HEK293 (cell line): ENCODE results near the gene DNASE1.

Experiments used
- CTCF ChIA-PET: fragments of 350-600 bp; formaldehyde crosslinking; extraction: SDS; loops from one replicate; lab custom pipeline; 2021; ENCODE audit warnings: antibody characterized with exemption; lab: Yijun Ruan, JAX
- POLR2A ChIA-PET: fragments of 300-600 bp; formaldehyde crosslinking; extraction: SDS; loops from one replicate; lab custom pipeline; 2020; ENCODE audit warnings: antibody characterized with exemption, inconsistent platforms; lab: Yijun Ruan, JAX
- H3K27ac ChIP-seq: fragments of 200-500 bp; sonication (Bioruptor generic); 2 replicates; pipeline ENCODE4 v1.5.1; 2014; ENCODE audit warnings: low read depth, low read length, control low read depth, inconsistent platforms; ENCODE audit errors: extremely low read depth
- H3K36me3 ChIP-seq, 2 experiments: fragments of 200-500 bp in 1 of 2; sonication (Bioruptor generic) in 1 of 2; 1 replicate in 1 of 2; 2 replicates in 1 of 2; pipeline ENCODE4 v1.5.1; 2014 to 2017; ENCODE audit warnings: inconsistent platforms in 2 of 2, low read length in 2 of 2; ENCODE audit not compliant: control insufficient read depth in 2 of 2, insufficient read depth in 1 of 2
- H3K4me1 ChIP-seq: fragments of 200-500 bp; sonication (Bioruptor generic); 2 replicates; pipeline ENCODE4 v1.5.1; 2014; ENCODE audit warnings: mild to moderate bottlenecking, low read length, inconsistent platforms; ENCODE audit not compliant: control insufficient read depth, insufficient read depth
- H3K4me3 ChIP-seq: 2 replicates; pipeline ENCODE4 v1.5.1; 2011; ENCODE audit warnings: low read depth, mild to moderate bottlenecking, control low read depth, low read length, moderate library complexity
- H3K9me3 ChIP-seq: fragments of 200-500 bp; sonication (Bioruptor generic); 2 replicates; pipeline ENCODE4 v1.5.1; 2014; ENCODE audit warnings: low read depth, low read length, inconsistent platforms; ENCODE audit not compliant: control insufficient read depth, insufficient read depth
- AEBP2 ChIP-seq: fragments of 450-650 bp; formaldehyde crosslinking; IDR thresholded peaks from 2 replicates; pipeline ENCODE4 v1.5.1; 2016; ENCODE audit warnings: missing biosample characterization, missing genetic modification characterization, borderline replicate concordance
- KLF8 ChIP-seq: fragments of 450-650 bp; formaldehyde crosslinking; IDR thresholded peaks from 2 replicates; pipeline ENCODE4 v1.5.1; 2016; ENCODE audit warnings: missing biosample characterization, missing genetic modification characterization
- OVOL3 ChIP-seq: fragments of 450-650 bp; formaldehyde crosslinking; IDR thresholded peaks from 2 replicates; pipeline ENCODE4 v1.5.1; 2016; ENCODE audit warnings: missing biosample characterization, missing genetic modification characterization
- SETDB1 ChIP-seq: IDR thresholded peaks from one replicate; pipeline ENCODE4 v1.6.1; 2017; ENCODE audit warnings: mild to moderate bottlenecking, low read length, moderate library complexity, mixed read lengths; ENCODE audit not compliant: insufficient read length
- SP2 ChIP-seq: fragments of 450-650 bp; formaldehyde crosslinking; IDR thresholded peaks from 2 replicates; pipeline ENCODE4 v1.5.1; 2016; ENCODE audit warnings: missing biosample characterization, missing genetic modification characterization
- WT1 ChIP-seq: fragments of 450-650 bp; formaldehyde crosslinking; IDR thresholded peaks from 2 replicates; pipeline ENCODE4 v1.5.1; 2016; ENCODE audit warnings: missing biosample characterization, missing genetic modification characterization
- YY1 ChIP-seq: fragments of 450-650 bp; formaldehyde crosslinking; IDR thresholded peaks from 2 replicates; pipeline ENCODE4 v1.5.1; 2018; ENCODE audit warnings: missing biosample characterization, missing genetic modification characterization
- ZBTB6 ChIP-seq: fragments of 450-650 bp; formaldehyde crosslinking; IDR thresholded peaks from 2 replicates; pipeline ENCODE4 v1.5.1; 2017; ENCODE audit warnings: missing biosample characterization, missing genetic modification characterization
- ZNF148 ChIP-seq: fragments of 450-650 bp; formaldehyde crosslinking; IDR thresholded peaks from 2 replicates; pipeline ENCODE4 v1.5.0; 2017; ENCODE audit warnings: missing biosample characterization, missing genetic modification characterization, borderline replicate concordance
- ZNF211 ChIP-seq: fragments of 450-650 bp; formaldehyde crosslinking; IDR thresholded peaks from 2 replicates; pipeline ENCODE4 v1.5.1; 2016; ENCODE audit warnings: low read depth, missing biosample characterization, missing genetic modification characterization
- ZNF529 ChIP-seq: fragments of 450-650 bp; formaldehyde crosslinking; IDR thresholded peaks from 2 replicates; pipeline ENCODE4 v1.5.1; 2017; ENCODE audit warnings: missing genetic modification characterization, missing biosample characterization; ENCODE audit not compliant: insufficient replicate concordance
- ZNF544 ChIP-seq: fragments of 450-650 bp; formaldehyde crosslinking; IDR thresholded peaks from 2 replicates; pipeline ENCODE4 v1.5.0; 2017; ENCODE audit warnings: missing biosample characterization, missing genetic modification characterization
- ZNF555 ChIP-seq: fragments of 450-650 bp; formaldehyde crosslinking; conservative IDR thresholded peaks from 2 replicates; pipeline ENCODE4 v1.5.1; 2017; ENCODE audit warnings: missing biosample characterization, mild to moderate bottlenecking, missing genetic modification characterization, inconsistent platforms
- ZNF561 ChIP-seq: fragments of 450-650 bp; IDR thresholded peaks from 2 replicates; pipeline ENCODE4 v1.5.1; 2018; ENCODE audit warnings: missing biosample characterization, missing genetic modification characterization, borderline replicate concordance
- ZNF585B ChIP-seq: fragments of 450-650 bp; formaldehyde crosslinking; IDR thresholded peaks from 2 replicates; pipeline ENCODE4 v1.5.1; 2016; ENCODE audit warnings: missing biosample characterization, missing genetic modification characterization
- ZNF791 ChIP-seq: fragments of 450-650 bp; formaldehyde crosslinking; IDR thresholded peaks from 2 replicates; pipeline ENCODE4 v1.5.1; 2016; ENCODE audit warnings: missing biosample characterization, missing genetic modification characterization
- TF ChIP-seq, protein P1 (sequence below): fragments of 450-650 bp; formaldehyde crosslinking; IDR thresholded peaks from 2 replicates; pipeline ENCODE4 v1.5.1; 2016; ENCODE audit warnings: missing biosample characterization, missing genetic modification characterization
- TF ChIP-seq, protein P2 (sequence below): fragments of 450-650 bp; formaldehyde crosslinking; IDR thresholded peaks from 2 replicates; pipeline ENCODE4 v1.5.1; 2016; ENCODE audit warnings: missing biosample characterization, missing genetic modification characterization, borderline replicate concordance

Gene DNASE1

DNA sequence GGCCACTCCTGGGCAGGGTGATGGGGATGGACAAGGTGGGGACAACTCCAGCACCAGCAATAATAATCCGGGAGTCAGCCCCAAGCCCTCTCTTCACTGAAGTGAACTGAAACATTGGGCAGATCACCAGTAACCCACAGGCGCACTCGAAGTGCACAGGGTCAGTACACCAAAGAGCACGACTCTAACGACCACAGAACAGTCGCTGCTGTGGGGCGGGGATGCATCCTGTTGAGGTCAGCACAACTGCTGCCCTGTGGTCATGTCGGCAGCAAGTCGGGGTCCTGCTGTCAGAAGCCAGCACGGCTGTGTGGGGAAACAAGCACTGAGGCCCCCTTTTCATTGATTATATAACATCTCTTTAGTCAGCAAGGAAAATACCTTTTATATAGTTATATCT lies 14.6 kb downstream of the DNASE1 start:
- POLR2A ChIA-PET, result no interaction called here
- H3K4me1 ChIP-seq, result no peaks in the 10 kb centered on the region
- no peaks in the 10 kb centered on the region for H3K9me3 ChIP-seq
- CTCF ChIA-PET, result no interaction called here
- TF ChIP-seq ZNF544 (tag by site-specific recombination) (no peak), KLF8 (tag by site-specific recombination) (no peak), ZNF585B (no peak), WT1 (no peak), ZNF529 (no peak), YY1 (no peak), SP2 (tag by site-specific recombination) (no peak), ZNF148 (tag by site-specific recombination) (no peak), AEBP2 (tag by site-specific recombination) (no peak), ZNF211 (no peak), ZNF561 (tag by site-specific recombination) (no peak), ZBTB6 (no peak), SETDB1 (no peak), ZNF555 (tag by site-specific recombination) (no peak), ZNF791 (tag by site-specific recombination) (no peak), OVOL3 (tag by site-specific recombination) (no peak)
- TF ChIP-seq, protein P1, sequence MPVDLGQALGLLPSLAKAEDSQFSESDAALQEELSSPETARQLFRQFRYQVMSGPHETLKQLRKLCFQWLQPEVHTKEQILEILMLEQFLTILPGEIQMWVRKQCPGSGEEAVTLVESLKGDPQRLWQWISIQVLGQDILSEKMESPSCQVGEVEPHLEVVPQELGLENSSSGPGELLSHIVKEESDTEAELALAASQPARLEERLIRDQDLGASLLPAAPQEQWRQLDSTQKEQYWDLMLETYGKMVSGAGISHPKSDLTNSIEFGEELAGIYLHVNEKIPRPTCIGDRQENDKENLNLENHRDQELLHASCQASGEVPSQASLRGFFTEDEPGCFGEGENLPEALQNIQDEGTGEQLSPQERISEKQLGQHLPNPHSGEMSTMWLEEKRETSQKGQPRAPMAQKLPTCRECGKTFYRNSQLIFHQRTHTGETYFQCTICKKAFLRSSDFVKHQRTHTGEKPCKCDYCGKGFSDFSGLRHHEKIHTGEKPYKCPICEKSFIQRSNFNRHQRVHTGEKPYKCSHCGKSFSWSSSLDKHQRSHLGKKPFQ (tag by site-specific recombination), result no peak
- TF ChIP-seq, protein P2, sequence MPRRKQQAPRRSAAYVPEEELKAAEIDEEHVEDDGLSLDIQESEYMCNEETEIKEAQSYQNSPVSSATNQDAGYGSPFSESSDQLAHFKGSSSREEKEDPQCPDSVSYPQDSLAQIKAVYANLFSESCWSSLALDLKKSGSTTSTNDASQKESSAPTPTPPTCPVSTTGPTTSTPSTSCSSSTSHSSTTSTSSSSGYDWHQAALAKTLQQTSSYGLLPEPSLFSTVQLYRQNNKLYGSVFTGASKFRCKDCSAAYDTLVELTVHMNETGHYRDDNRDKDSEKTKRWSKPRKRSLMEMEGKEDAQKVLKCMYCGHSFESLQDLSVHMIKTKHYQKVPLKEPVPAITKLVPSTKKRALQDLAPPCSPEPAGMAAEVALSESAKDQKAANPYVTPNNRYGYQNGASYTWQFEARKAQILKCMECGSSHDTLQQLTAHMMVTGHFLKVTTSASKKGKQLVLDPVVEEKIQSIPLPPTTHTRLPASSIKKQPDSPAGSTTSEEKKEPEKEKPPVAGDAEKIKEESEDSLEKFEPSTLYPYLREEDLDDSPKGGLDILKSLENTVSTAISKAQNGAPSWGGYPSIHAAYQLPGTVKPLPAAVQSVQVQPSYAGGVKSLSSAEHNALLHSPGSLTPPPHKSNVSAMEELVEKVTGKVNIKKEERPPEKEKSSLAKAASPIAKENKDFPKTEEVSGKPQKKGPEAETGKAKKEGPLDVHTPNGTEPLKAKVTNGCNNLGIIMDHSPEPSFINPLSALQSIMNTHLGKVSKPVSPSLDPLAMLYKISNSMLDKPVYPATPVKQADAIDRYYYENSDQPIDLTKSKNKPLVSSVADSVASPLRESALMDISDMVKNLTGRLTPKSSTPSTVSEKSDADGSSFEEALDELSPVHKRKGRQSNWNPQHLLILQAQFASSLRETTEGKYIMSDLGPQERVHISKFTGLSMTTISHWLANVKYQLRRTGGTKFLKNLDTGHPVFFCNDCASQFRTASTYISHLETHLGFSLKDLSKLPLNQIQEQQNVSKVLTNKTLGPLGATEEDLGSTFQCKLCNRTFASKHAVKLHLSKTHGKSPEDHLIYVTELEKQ (tag by site-specific recombination), result no peak
- TF ChIP-seq, all 188 proteins: peak for 0
- no peak overlapping the region for H3K27ac ChIP-seq
- H3K4me3 ChIP-seq, result no peak overlapping the region
- H3K36me3 ChIP-seq, result peaks cover 8 to 79% of the 10 kb centered on the region in 2 experiments; a peak in 2 of 3 replicates
